K562 (cell line): ENCODE data around the gene MYLK4. TPM values are rescaled to one million over a fixed set of nuclear protein-coding genes. Genes with fewer than 3 reads are reported as not detected.

ENCODE experiments used
- ATF3 ChIP-seq, 2 experiments: fragments of 450-650 bp in 1 of 2; sonication (generic) in 1 of 2; formaldehyde crosslinking in 1 of 2; IDR thresholded peaks in 1 of 2; conservative IDR thresholded peaks in 1 of 2; 2 replicates each; pipeline versions ENCODE4 v1.6.1 to v1.8.1; 2016 to 2023; ENCODE audit warnings: mild to moderate bottlenecking in 2 of 2, moderate library complexity in 2 of 2, inconsistent platforms in 1 of 2, missing genetic modification reagents in 1 of 2
- BRF2 ChIP-seq: IDR thresholded peaks from 3 replicates; pipeline ENCODE4 v1.6.1; 2011; ENCODE audit warnings: borderline replicate concordance, mild to moderate bottlenecking; ENCODE audit not compliant: insufficient read length, insufficient read depth
- DLX4 ChIP-seq: fragments of 250-450 bp; sonication (Bioruptor Pico); IDR thresholded peaks from 2 replicates; pipeline ENCODE4 v1.6.1; 2021; ENCODE audit warnings: mild to moderate bottlenecking
- ELF1 ChIP-seq: fragments of 200-800 bp; sonication (Bioruptor generic); IDR thresholded peaks from 2 replicates; pipeline ENCODE4 v1.6.1; 2016; ENCODE audit warnings: missing genetic modification characterization, missing compliant biosample characterization
- ELK3 ChIP-seq: fragments of 450-650 bp; formaldehyde crosslinking; IDR thresholded peaks from 2 replicates; pipeline ENCODE4 v1.4.0; 2020; ENCODE audit warnings: mild to moderate bottlenecking
- HDAC1 ChIP-seq, 2 experiments: fragments of 450-650 bp; IDR thresholded peaks; 2 replicates each; pipeline ENCODE4 v1.6.1; 2016 to 2017; ENCODE audit warnings: inconsistent platforms in 1 of 2, mild to moderate bottlenecking in 1 of 2, moderate library complexity in 1 of 2
- MBD2 ChIP-seq: sonication (generic); IDR thresholded peaks from 2 replicates; pipeline ENCODE4 v1.6.1; 2016; ENCODE audit warnings: low read depth, borderline replicate concordance
- MEIS2 ChIP-seq: fragments of 450-650 bp; IDR thresholded peaks from 2 replicates; pipeline ENCODE4 v1.6.1; 2014; ENCODE audit warnings: mild to moderate bottlenecking; ENCODE audit not compliant: partially characterized antibody
- MTA3 ChIP-seq: fragments of 450-650 bp; formaldehyde crosslinking; IDR thresholded peaks from 2 replicates; pipeline ENCODE4 v1.6.1; 2017; ENCODE audit warnings: mild to moderate bottlenecking, borderline replicate concordance
- PRDM10 ChIP-seq: fragments of 450-650 bp; IDR thresholded peaks from 2 replicates; pipeline ENCODE4 v1.6.1; 2018; ENCODE audit not compliant: partially characterized antibody
- PTTG1 ChIP-seq: fragments of 450-650 bp; IDR thresholded peaks from 2 replicates; pipeline ENCODE4 v1.6.1; 2016; ENCODE audit warnings: low read depth, mild to moderate bottlenecking, missing genetic modification characterization, missing compliant biosample characterization
- RBM17 ChIP-seq: fragments of 200-400 bp; formaldehyde crosslinking; IDR thresholded peaks from 2 replicates; pipeline ENCODE4 v1.6.1; 2017; ENCODE audit warnings: low read depth, mild to moderate bottlenecking, low read length, borderline replicate concordance
- RBM25 ChIP-seq: fragments of 200-400 bp; formaldehyde crosslinking; IDR thresholded peaks from 2 replicates; pipeline ENCODE4 v1.6.1; 2018; ENCODE audit warnings: low read length, low read depth, moderate library complexity; ENCODE audit not compliant: severe bottlenecking
- SIRT6 ChIP-seq: IDR thresholded peaks from one replicate; pipeline ENCODE4 v1.6.1; 2012; ENCODE audit warnings: low read depth, mild to moderate bottlenecking, control low read depth, inconsistent platforms, low read length, moderate library complexity
- TCFL5 ChIP-seq: fragments of 250-450 bp; sonication (Bioruptor Pico); conservative IDR thresholded peaks from 2 replicates; pipeline ENCODE4 v1.6.1; 2021; ENCODE audit warnings: mild to moderate bottlenecking, moderate library complexity, matching md5 sums
- YBX1 ChIP-seq: fragments of 450-650 bp; IDR thresholded peaks from 2 replicates; pipeline ENCODE4 v1.7.1; 2016; ENCODE audit warnings: mild to moderate bottlenecking
- ZNF766 ChIP-seq: fragments of 200-800 bp; sonication (Bioruptor generic); conservative IDR thresholded peaks from 2 replicates; pipeline ENCODE4 v1.6.1; 2016; ENCODE audit warnings: missing genetic modification characterization, missing compliant biosample characterization
- polyA plus RNA-seq, 8 experiments: library from polyadenylated mRNA; depleted of rRNA in 4 of 8; stranded (reverse) in 5 of 8; unstranded in 3 of 8; fragments of >200 nt; fragmentation: Nextera tagmentation in 2 of 8; fragmentation: Illumina TruSeq in 1 of 8; extraction: Ambion mirVana in 2 of 8; extraction: Trizol in 1 of 8; gene quantifications; 2 replicates each; pipeline versions ENCODE4 v1.2.1 to v1.2.3, GENCODE V29; 2011 to 2014; ENCODE audit warnings: inconsistent platforms in 1 of 8, missing spikeins in 1 of 8
- total RNA-seq, 7 experiments: library from RNA; depleted of rRNA in 6 of 7; stranded (reverse); fragments of >200 nt in 6 of 7; fragmentation: Illumina TruSeq in 2 of 7; extraction: Trizol in 2 of 7; gene quantifications; 2 replicates each; pipeline versions ENCODE4 v1.2.1 to v1.2.3, GENCODE V29; 2011 to 2021; ENCODE audit warnings: low replicate concordance in 1 of 7

MYLK4 gene
- total and polyA plus RNA-seq, 9 of the 15 experiments (the other 6 are each of a cell fraction or from before 2014, with no cell fraction given): 0.01 to 0.15 (median 0.06) TPM

GRCh38 chr6:2725999-2726567 is 24.6 kb downstream of the MYLK4 start (continued):
- TF ChIP-seq BRF2 (no peak), MEIS2 (no peak), RBM17 (no peak), MBD2 (no peak), ELF1 (tag) (peak; percentile 42; the same call in 1 of the 2 replicates), PRDM10 (no peak), SIRT6 (no peak), HDAC1 (IDR thresholded peaks at IDR 0.05) (no peak), MTA3 (no peak), TCFL5 (CRISPR knock-in tag) (no peak), RBM25 (no peak), YBX1 (no peak), ATF3 (IDR thresholded peaks at IDR 0.05) (no peak), ATF3 (CRISPR knock-in tag; conservative IDR thresholded peaks at IDR 0.05) (no peak), PTTG1 (peak; percentile 44; the same call in 1 of the 2 replicates), ZNF766 (peak; percentile 80), ELK3 (CRISPR knock-in tag) (no peak), DLX4 (CRISPR knock-in tag) (no peak)
